A549 (cell line): ENCODE results near the gene COX7A2. TPM values are rescaled to one million over a fixed set of nuclear protein-coding genes. Genes with fewer than 3 reads are reported as not detected.

Source experiments
- ATAC-seq, 2 experiments: fragments of 200-7000 bp in 1 of 2; fragments of >200 bp in 1 of 2; cut with Nextera tagmentation in 1 of 2; cut with Tn5 transposase in 1 of 2; 3 replicates each; pipeline versions ENCODE4 v1.8.0 to v1.9.1; 2018 to 2020; ENCODE audit warnings: mild to moderate bottlenecking in 1 of 2, moderate library complexity in 1 of 2
- CTCF ChIA-PET: fragments of 300-600 bp; sonication (Branson Sonifier 250); formaldehyde crosslinking; extraction: SDS; loops from one replicate; lab custom pipeline; 2021; ENCODE audit warnings: antibody characterized with exemption, inconsistent platforms; lab: Yijun Ruan, JAX
- POLR2A ChIA-PET: fragments of 350-600 bp; formaldehyde crosslinking; extraction: SDS; loops from one replicate; lab custom pipeline; 2021; ENCODE audit warnings: antibody characterized with exemption, inconsistent platforms; lab: Yijun Ruan, JAX
- DNase-seq, 2 experiments: peaks; one replicate each; pipeline versions ENCODE4 v3.0.0 to v3.0.0-alpha.2; 2011 to 2016; ENCODE audit warnings: low read depth in 1 of 2, low spot score in 1 of 2
- FAIRE-seq: peaks from 2 replicates; lab custom pipeline; 2011; peaks lifted over from hg19 to GRCh38; lab: Jason Lieb, UNC
- H3K27ac ChIP-seq, 2 experiments: fragments of >200 bp; sonication (Bioruptor Twin); formaldehyde crosslinking; 3 replicates each; pipeline ENCODE4 v1.5.1; 2016 to 2017
- H3K4me1 ChIP-seq: fragments of >200 bp; sonication (Bioruptor Twin); formaldehyde crosslinking; 3 replicates; pipeline ENCODE4 v1.6.1; 2016
- H3K4me2 ChIP-seq: fragments of >200 bp; sonication (Bioruptor Twin); formaldehyde crosslinking; 3 replicates; pipeline ENCODE4 v1.6.1; 2016
- H3K4me3 ChIP-seq: fragments of >200 bp; sonication (Bioruptor Twin); formaldehyde crosslinking; 3 replicates; pipeline ENCODE4 v1.5.1; 2016
- H3K9me3 ChIP-seq: fragments of >200 bp; sonication (Bioruptor Twin); formaldehyde crosslinking; 3 replicates; pipeline ENCODE4 v1.6.1; 2016
- BHLHE40 ChIP-seq: IDR thresholded peaks from 2 replicates; pipeline ENCODE4 v1.6.1; 2012; ENCODE audit warnings: low read depth, low read length, inconsistent platforms
- CBX2 ChIP-seq: fragments of 200-600 bp; sonication (generic); IDR thresholded peaks from 2 replicates; pipeline ENCODE4 v1.6.1; 2016; ENCODE audit warnings: low read depth, mild to moderate bottlenecking, borderline replicate concordance
- CBX8 ChIP-seq: fragments of 200-600 bp; sonication (generic); IDR thresholded peaks from 2 replicates; pipeline ENCODE4 v1.6.1; 2016
- CEBPB ChIP-seq, 2 experiments: fragments of >200 bp in 1 of 2; sonication (Bioruptor Twin) in 1 of 2; formaldehyde crosslinking in 1 of 2; IDR thresholded peaks; 2 replicates each; pipeline ENCODE4 v1.6.1; 2012 to 2016
- GATA3 ChIP-seq: IDR thresholded peaks from 2 replicates; pipeline ENCODE4 v1.6.1; 2012; ENCODE audit warnings: borderline replicate concordance
- KDM1A ChIP-seq: fragments of 200-600 bp; sonication (generic); IDR thresholded peaks from 2 replicates; pipeline ENCODE4 v1.6.1; 2016; ENCODE audit warnings: low read depth, mild to moderate bottlenecking
- MYC ChIP-seq: IDR thresholded peaks from 2 replicates; pipeline ENCODE4 v1.6.1; 2012; ENCODE audit warnings: mild to moderate bottlenecking, inconsistent platforms, low read length, improper control_type of control experiment, borderline replicate concordance
- NFE2L2 ChIP-seq: fragments of 150-350 bp; conservative IDR thresholded peaks from 2 replicates; pipeline ENCODE4 v1.6.1; 2014; ENCODE audit warnings: low read length
- PHF8 ChIP-seq: fragments of 200-600 bp; sonication (generic); IDR thresholded peaks from 2 replicates; pipeline ENCODE4 v1.6.1; 2016; ENCODE audit warnings: low read depth, mild to moderate bottlenecking, antibody characterized with exemption, moderate library complexity, borderline replicate concordance
- RAD21 ChIP-seq, 2 experiments: fragments of >200 bp in 1 of 2; sonication (Bioruptor Twin) in 1 of 2; formaldehyde crosslinking in 1 of 2; IDR thresholded peaks in 1 of 2; conservative IDR thresholded peaks in 1 of 2; 2 replicates in 1 of 2; 3 replicates in 1 of 2; pipeline ENCODE4 v1.6.1; 2012 to 2018; ENCODE audit warnings: inconsistent platforms in 1 of 2
- RARB ChIP-seq: fragments of 250-450 bp; sonication (Bioruptor Pico); IDR thresholded peaks from 2 replicates; pipeline ENCODE4 v1.8.0; 2021; ENCODE audit warnings: mild to moderate bottlenecking, moderate library complexity
- RCOR1 ChIP-seq: fragments of 150-350 bp; IDR thresholded peaks from 2 replicates; pipeline ENCODE4 v1.6.1; 2014; ENCODE audit warnings: antibody characterized with exemption, low read length, low read depth
- RFX5 ChIP-seq: fragments of 450-650 bp; IDR thresholded peaks from 2 replicates; pipeline ENCODE4 v1.7.1; 2014; ENCODE audit warnings: antibody characterized with exemption, mild to moderate bottlenecking, moderate library complexity
- RNF2 ChIP-seq: fragments of 200-600 bp; sonication (generic); IDR thresholded peaks from 2 replicates; pipeline ENCODE4 v1.6.1; 2016; ENCODE audit warnings: low read depth, mild to moderate bottlenecking, antibody characterized with exemption, moderate library complexity, borderline replicate concordance
- SMC3 ChIP-seq: fragments of >200 bp; sonication (Bioruptor Twin); formaldehyde crosslinking; IDR thresholded peaks from 3 replicates; pipeline ENCODE4 v1.6.1; 2018; ENCODE audit warnings: inconsistent platforms
- ZNF302 ChIP-seq: fragments of 250-450 bp; sonication (Bioruptor Pico); IDR thresholded peaks from 2 replicates; pipeline ENCODE4 v1.9.0; 2021; ENCODE audit warnings: inconsistent platforms, mild to moderate bottlenecking, moderate library complexity
- WGBS: methylation state at CpG from one replicate; pipeline ENCODE4 v1.1.6; 2017; ENCODE audit errors: missing lambda C conversion rate; 5-methylcytosine and 5-hydroxymethylcytosine counted together
- polyA plus RNA-seq, 4 experiments: library from polyadenylated mRNA; depleted of rRNA in 3 of 4; stranded (reverse); fragments of >200 nt; fragmentation: RNase III in 1 of 4; extraction: RNeasy Plus Mini Kit Qiagen cat#74134 plus additional on column Dnase treatment in 1 of 4; gene quantifications; 2 replicates in 3 of 4; 3 replicates in 1 of 4; pipeline ENCODE4 v1.2.3, GENCODE V29; 2011 to 2017
- TF ChIP-seq, protein P1 (sequence below): fragments of >200 bp; sonication (Bioruptor Twin); formaldehyde crosslinking; IDR thresholded peaks from 3 replicates; pipeline ENCODE4 v1.5.1; 2016
- TF ChIP-seq, protein P2 (sequence below): fragments of >200 bp; sonication (Bioruptor Twin); formaldehyde crosslinking; IDR thresholded peaks from 2 replicates; pipeline ENCODE4 v1.6.1; 2016
- TF ChIP-seq, protein P3 (sequence below): IDR thresholded peaks from 2 replicates; pipeline ENCODE4 v1.6.1; 2012
- TF ChIP-seq, protein P4 (sequence below): fragments of 450-650 bp; IDR thresholded peaks from 2 replicates; pipeline ENCODE4 v1.6.1; 2014; ENCODE audit warnings: antibody characterized with exemption
- TF ChIP-seq, protein P5 (sequence below): IDR thresholded peaks from 2 replicates; pipeline ENCODE4 v1.6.1; 2012

Gene COX7A2
- polyA plus RNA-seq, 2 of the 4 experiments (the other 2 are of a cell fraction), result 271 to 464 TPM

DNA sequence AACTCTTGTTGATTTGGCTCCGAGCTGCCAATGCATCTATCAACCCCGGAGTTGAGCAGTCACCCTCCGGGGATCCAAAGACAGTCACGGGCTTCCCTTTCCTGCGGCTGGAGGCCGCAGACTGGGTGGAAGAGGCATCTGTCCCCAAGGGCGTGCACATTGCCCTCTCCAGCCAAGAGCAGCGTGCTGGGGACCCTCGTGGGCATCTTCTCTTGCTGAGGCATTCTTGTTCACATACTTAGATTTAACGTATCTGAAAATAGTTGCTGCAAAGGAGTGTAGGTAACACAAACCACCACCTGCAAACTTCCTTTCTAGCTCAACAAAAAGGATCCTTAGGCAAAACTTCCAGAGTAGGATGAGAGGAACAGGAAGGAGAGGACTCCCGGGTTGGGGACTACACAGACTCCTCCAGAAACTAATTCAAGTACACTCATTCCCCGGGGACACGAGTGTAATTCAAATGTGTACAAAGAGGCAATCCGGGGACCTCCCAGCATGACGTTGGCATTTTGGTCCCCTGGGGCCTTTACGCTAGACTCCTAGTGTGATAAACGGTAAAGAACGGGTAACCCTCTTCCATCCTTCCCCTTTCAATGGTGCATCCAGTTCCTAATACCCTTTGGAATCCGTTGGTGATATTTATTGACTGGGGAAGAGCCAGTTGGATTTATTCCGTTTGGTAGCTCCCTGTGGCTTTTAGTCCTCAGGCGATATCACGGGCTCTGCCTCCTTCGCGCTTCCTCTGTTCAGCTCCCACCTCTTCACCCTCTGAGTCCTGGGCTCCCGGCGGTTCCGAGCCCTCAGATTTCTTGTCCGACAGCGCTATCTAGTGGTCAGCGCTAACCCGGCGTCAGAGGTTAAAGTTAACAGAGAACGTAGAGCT is 35.1 kb downstream of the COX7A2 start:
- ChIA-PET CTCF (interaction anchor here (0.5 to 10.4 kb wide), 69 partner anchors 9 to 1686 kb away, joined by 3 to 86 read pairs (median 4); partner anchors contain the start of gene COX7A2), POLR2A (no interaction called here)
- ATAC-seq (peak; percentile 36 to 77), DNase-seq (peak; percentile 49 to 62), FAIRE-seq (no peak)
- H3K9me3 ChIP-seq, result no peaks in the 10 kb centered on the region
- 0 out of 6 replicates have a peak overlapping the region, but pooled peaks of 1 of the 2 experiments have one; percentile 48 for H3K27ac ChIP-seq
- 0 out of 3 replicates have a peak overlapping the region, but pooled peaks have one; percentile 11 for H3K4me3 ChIP-seq
- H3K4me1 ChIP-seq, result peaks cover 10% of the 10 kb centered on the region; the same call in 2 of the 3 replicates
- WGBS, result 29% methylated on average over 30 of the region's 33 CpGs
- peak overlapping the region; percentile 71 for H3K4me2 ChIP-seq
- TF ChIP-seq MYC (no peak), CBX8 (no peak), RNF2 (no peak), RAD21 (conservative IDR thresholded peaks at IDR 0.05 in 1 of 2, IDR thresholded peaks at IDR 0.05 in 1 of 2) (peak; percentile 93), CBX2 (no peak), ZNF302 (CRISPR knock-in tag) (no peak), SMC3 (peak; percentile 79)
- TF ChIP-seq, protein P1, sequence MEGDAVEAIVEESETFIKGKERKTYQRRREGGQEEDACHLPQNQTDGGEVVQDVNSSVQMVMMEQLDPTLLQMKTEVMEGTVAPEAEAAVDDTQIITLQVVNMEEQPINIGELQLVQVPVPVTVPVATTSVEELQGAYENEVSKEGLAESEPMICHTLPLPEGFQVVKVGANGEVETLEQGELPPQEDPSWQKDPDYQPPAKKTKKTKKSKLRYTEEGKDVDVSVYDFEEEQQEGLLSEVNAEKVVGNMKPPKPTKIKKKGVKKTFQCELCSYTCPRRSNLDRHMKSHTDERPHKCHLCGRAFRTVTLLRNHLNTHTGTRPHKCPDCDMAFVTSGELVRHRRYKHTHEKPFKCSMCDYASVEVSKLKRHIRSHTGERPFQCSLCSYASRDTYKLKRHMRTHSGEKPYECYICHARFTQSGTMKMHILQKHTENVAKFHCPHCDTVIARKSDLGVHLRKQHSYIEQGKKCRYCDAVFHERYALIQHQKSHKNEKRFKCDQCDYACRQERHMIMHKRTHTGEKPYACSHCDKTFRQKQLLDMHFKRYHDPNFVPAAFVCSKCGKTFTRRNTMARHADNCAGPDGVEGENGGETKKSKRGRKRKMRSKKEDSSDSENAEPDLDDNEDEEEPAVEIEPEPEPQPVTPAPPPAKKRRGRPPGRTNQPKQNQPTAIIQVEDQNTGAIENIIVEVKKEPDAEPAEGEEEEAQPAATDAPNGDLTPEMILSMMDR, result peak; percentile 83

DNA sequence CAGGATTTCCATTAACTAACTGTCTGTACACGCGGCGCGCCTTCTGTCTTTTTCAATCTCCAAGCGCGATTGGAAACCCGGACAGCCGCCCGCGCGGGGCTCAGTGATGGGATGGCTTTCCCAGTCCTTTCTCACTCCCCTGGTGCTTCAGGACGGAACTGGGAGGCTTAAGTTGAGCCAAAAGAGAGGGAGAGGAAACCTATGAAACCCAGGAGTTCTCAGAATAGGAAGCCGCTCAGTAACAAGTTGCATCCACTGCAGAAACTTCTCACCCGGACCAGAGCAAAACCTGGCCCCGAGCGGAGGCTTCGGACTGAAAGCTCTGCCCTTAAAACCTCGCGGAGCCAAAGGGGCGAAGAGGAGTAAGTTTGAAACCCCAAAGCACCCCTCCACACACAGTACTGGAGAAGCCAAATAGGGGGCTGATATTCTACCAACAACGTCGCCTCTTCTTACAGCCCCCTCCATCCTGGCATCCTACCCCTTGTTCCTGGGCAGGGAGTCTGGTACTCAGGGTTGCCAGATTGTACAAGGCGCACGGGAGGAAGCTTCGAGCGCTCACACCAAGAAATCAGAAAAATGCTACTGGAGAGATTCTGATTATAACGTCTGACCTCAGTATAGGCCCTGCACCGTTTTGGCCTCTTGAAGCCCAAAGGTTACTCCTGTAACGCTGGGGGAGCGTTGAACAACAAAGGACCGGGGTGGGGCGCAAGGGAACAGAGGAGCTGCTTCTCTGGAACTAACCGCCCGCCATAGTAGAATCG is 36.8 kb downstream of the COX7A2 start:
- 92% methylated on average over 35 of the region's 35 CpGs for WGBS
- FAIRE-seq (no peak), ATAC-seq (no peak), DNase-seq (no peak)
- H3K4me2 ChIP-seq, result peak overlapping the region; percentile 96
- H3K4me1 ChIP-seq, result peaks cover 8% of the 10 kb centered on the region; the same call in 2 of the 3 replicates
- H3K4me3 ChIP-seq, result peak overlapping the region; percentile 56; the same call in 2 of the 3 replicates
- H3K27ac ChIP-seq, result peak overlapping the region in 1 of 2 experiments; percentile 83; a peak in 2 of 6 replicates
- CTCF ChIA-PET, result interaction anchor here (1.5 to 10.4 kb wide), 8 partner anchors 13 to 1531 kb away, joined by 3 to 84 read pairs (median 16); no protein-coding TSS in a partner anchor
- H3K9me3 ChIP-seq, result no peaks in the 10 kb centered on the region
- POLR2A ChIA-PET, result interaction anchor here (1.7 kb wide), 1 partner anchor 1113 kb away, joined by 3 read pairs; no protein-coding TSS in a partner anchor
- TF ChIP-seq CEBPB (IDR thresholded peaks at IDR 0.05) (no peak), RARB (no peak), RFX5 (no peak), PHF8 (no peak), KDM1A (no peak), BHLHE40 (no peak), RAD21 (conservative IDR thresholded peaks at IDR 0.05 in 1 of 2, IDR thresholded peaks at IDR 0.05 in 1 of 2) (no peak), NFE2L2 (no peak), RCOR1 (no peak), GATA3 (no peak)
- TF ChIP-seq, protein P2, sequence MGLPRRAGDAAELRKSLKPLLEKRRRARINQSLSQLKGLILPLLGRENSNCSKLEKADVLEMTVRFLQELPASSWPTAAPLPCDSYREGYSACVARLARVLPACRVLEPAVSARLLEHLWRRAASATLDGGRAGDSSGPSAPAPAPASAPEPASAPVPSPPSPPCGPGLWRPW, result no peak
- TF ChIP-seq, protein P3, sequence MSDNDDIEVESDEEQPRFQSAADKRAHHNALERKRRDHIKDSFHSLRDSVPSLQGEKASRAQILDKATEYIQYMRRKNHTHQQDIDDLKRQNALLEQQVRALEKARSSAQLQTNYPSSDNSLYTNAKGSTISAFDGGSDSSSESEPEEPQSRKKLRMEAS, result no peak
- TF ChIP-seq, protein P4, sequence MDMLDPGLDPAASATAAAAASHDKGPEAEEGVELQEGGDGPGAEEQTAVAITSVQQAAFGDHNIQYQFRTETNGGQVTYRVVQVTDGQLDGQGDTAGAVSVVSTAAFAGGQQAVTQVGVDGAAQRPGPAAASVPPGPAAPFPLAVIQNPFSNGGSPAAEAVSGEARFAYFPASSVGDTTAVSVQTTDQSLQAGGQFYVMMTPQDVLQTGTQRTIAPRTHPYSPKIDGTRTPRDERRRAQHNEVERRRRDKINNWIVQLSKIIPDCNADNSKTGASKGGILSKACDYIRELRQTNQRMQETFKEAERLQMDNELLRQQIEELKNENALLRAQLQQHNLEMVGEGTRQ, result no peak
- TF ChIP-seq, protein P5, sequence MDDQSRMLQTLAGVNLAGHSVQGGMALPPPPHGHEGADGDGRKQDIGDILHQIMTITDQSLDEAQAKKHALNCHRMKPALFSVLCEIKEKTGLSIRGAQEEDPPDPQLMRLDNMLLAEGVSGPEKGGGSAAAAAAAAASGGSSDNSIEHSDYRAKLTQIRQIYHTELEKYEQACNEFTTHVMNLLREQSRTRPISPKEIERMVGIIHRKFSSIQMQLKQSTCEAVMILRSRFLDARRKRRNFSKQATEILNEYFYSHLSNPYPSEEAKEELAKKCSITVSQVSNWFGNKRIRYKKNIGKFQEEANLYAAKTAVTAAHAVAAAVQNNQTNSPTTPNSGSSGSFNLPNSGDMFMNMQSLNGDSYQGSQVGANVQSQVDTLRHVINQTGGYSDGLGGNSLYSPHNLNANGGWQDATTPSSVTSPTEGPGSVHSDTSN, result no peak
